ENCODE measurements around the gene MAD2L1BP.
"Not testable (repeated sequence)": the region's sequence is repeated elsewhere in the genome, so short reads cannot be mapped to it uniquely, and the experiment has no call there.

MAD2L1BP gene

DNA sequence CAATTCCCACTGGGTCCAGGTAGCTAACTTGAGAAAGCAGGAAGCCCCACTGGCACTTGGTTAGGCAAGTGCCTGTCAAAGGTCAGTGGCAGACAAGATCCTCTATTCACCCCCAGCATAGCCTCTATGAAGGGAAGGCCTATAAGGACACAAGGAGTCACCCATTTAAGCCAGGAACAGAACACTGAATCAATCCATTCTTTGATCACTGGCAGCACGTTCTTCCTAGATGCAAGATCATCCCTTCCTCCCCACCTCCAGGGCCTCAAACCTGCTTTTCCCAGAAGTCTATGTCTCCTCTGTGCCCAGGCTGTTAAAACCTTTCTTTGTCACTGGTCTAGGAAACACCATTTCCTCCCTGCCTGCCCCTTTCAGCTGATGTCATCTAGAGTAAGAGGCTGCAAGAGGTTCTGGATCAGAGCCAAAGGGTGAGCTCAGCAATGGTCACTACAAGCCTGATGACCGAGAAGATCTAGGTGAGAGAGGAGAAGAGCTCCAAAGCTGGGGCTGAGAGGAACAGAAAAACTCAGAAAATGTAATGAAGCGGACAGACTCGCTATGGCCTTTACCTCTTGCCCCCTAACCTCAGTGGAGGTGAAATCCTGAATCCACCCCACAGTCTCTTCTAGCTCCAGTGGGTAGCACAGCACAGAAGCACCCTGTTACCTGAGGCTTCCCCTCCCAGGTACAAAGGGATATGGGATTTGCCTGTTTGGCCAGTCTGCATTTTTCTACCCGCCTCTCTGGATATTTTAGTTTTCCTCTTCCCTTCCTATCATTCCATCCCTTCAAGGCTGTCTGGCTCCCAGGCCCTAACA lies 8.4 kb upstream of the MAD2L1BP start:
- peak; percentile 66 for DNase-seq

DNA sequence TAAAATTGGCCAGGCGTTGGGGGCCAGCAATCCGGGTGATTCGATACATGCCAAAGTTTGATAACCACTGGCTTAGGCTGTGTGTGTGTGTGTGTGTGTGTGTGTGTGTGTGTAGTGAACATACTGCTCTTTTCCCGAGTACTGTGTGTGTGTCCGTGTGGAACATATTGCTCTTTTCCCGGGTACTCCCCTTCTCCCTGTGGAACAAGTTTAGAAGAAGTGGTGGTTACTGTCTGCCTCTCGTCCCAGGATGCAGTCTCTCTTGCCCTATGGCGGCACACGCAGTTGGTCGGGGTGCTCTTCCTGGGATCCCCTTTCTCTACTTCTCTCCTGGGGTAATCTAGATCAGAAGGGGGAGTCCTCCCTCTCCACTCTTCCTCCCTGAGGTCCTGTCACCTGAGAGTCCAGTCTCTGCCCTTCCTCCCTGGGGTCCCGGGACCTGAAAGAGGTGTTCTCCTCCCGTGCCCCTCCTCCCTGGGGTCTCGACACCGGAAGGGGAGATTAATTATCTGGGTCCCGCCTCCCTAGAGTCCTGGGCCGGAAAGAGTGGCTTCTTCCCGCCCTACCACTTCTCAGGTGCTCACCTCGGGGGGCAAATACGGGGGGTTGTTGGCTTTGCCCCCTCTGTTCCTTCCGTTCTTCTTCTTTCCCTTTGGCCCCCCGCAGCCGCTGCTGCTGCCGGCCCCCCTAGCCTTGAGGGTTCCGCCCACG lies 7.1 kb upstream of the MAD2L1BP start:
- peak; percentile 20 for DNase-seq

DNA sequence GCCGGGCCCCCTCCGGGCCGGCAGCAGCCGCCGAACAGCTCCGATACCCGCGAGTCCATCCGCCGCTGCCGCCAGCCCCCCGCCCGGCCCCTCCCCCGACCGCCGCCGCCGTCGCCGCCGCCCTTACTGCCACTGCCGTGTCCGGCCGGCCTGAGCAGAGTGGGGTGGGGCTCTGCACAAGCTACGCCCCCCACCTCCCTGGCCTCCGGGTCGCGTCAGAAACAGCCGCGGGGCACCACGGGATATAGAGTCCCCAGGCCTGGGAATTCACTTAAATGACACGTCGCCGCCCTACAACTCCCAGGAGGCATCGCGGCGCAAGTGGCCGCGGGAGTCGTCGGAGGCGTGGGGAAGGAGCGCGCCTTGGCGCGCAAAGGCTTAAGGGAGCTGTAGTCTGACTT lies 6.5 kb upstream of the MAD2L1BP start, which contains the start of gene GTPBP2:
Gene GTPBP2, minus strand, starts transcription at position 161 of the 401 bp plus-strand sequence. Its CDS starts 102 bp downstream, at position 59.
- peak; percentile 98 for DNase-seq

DNA sequence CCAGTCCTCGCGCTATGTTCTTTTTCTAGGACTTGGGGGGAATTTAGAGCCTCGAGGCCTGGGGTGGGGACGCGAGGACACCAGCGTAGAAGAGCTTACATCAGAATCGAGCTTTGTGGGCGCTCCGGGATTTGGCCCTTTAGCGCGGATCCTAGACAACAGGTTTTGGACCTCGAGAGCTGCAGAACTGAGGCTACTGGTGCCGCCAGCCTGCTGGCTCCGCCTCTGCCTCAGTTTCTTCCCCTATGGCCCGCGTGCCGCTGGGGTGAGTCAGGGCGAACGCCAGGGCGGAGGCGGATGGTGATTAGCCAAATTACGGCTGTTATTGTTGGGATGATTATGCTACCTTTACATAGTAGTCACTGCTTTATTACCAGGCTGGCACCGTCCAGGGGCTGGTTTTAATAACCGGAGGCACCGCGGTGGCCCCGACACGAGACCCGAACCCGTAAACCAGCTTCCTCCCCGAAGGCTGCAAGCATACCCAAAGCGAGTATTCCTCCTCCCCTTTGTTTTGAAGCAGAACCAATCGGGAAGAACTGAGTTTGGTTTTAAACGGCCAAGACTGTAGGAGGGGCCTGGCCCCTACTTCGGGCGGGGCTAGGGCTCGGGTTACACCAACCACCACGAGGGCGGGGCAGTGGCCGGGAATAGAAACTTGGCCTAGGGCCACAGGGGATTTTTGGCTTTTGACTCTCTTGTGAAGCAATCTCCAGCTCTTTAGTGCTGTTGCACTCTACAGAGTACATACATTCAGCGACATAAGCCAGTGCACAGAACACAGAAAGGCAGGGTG lies 5.9 kb upstream of the MAD2L1BP start:
- DNase-seq: peak; percentile 94

DNA sequence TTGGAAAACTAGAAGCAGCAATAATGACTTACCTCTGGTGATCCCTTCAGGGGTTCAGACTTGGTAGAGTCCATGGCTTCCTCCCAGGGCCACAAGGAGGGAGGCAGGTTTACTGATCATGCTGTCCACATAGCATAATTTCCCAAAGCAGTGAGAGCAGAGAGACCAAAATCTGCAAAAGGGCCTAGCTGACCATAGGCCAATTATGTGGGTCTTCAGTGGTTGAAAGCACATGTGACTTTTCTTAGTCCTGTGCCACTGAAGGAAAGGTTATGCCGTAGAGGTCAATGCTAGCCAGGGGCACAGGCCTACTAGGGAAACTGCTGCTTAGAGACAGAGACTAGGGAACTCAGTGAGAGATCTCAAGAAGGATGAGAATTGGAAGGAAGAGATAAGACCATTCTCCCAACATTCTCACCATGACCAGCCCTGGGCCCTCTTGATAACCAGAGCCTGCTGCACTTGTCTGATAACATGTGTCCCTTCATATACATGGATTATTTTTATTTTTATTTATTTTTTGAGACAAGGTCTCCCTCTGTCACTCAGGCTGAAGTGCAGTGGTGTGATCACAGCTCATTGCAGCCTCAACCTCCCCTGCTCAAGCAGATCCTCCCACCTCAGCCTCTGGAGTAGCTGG lies 4.5 kb upstream of the MAD2L1BP start:
- DNase-seq: no peak

DNA sequence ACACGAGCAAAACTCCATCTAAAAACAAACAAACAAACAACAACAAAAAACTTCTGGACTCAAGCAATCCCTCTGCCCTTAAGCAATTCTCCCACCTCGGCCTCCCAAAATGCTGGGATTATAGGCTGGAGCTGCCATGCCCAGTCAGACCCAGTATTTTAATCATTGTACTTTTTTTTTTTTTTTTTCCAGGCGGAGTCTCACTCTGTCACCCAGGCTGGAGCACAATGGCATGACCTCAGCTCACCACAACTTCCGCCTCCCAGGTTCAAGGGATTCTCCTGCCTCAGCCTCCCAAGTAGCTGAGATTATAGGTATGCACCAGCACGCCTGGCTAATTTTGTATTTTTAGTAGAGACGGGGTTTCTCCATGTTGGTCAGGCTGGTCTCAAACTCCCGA lies 2.6 kb upstream of the MAD2L1BP start:
- not testable (repeated sequence) for DNase-seq

DNA sequence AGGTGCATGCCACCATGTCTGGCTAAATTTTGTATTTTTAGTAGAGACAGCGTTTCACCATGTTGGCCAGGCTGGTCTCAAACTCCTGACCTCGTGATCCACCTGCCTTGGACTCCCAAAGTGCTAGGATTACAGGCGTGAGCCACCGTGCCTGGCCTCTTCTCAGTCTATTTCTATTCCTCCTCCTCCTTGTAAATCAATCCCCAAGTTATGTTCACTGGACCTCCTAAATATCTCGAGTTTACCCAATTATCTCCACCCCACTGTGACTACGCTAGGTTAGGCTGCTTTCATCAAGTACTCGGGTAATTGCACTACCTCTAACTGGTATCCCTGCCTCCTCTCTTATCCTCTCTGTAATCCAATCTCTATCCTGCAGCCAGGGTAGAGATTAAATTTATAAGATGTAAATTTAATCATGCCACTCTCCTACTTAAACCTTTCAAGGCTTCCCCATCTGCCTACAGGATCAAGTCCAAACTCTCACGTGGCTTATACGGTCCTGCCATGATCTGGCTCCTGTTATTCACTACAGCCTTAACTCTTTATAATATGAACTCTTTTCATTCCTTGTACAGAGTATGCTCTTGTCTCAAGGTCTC lies 837 bp upstream of the MAD2L1BP start:
- no peak for DNase-seq

DNA sequence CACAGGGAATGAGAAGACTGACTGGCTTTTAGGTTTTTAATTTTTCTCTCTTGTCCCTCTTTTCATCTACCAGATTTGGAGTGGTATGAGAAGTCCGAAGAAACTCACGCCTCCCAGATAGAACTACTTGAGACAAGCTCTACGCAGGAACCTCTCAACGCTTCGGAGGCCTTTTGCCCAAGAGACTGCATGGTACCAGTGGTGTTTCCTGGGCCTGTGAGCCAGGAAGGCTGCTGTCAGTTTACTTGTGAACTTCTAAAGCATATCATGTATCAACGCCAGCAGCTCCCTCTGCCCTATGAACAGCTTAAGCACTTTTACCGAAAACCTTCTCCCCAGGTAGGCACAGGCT lies 644 bp downstream of the MAD2L1BP start:
- no peak for DNase-seq

DNA sequence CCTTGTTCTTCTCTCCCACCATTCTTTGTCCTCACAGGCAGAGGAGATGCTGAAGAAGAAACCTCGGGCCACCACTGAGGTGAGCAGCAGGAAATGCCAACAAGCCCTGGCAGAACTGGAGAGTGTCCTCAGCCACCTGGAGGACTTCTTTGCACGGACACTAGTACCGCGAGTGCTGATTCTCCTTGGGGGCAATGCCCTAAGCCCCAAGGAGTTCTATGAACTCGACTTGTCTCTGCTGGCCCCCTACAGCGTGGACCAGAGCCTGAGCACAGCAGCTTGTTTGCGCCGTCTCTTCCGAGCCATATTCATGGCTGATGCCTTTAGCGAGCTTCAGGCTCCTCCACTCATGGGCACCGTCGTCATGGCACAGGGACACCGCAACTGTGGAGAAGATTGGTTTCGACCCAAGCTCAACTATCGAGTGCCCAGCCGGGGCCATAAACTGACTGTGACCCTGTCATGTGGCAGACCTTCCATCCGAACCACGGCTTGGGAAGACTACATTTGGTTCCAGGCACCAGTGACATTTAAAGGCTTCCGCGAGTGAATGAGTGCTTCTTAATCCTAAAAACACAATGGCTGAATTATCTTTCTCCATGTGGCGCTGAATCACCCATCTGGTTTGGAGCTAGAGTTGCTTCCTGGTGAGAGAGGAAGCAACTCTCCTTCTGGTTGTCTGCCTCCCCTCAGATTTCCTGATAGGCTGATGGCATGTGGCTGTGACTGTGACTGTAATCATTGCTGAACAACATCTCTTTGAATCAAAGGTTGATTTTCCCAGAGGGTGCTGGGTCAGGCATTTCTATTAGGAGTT lies 4.6 kb downstream of the MAD2L1BP start:
- no peak for DNase-seq

DNA sequence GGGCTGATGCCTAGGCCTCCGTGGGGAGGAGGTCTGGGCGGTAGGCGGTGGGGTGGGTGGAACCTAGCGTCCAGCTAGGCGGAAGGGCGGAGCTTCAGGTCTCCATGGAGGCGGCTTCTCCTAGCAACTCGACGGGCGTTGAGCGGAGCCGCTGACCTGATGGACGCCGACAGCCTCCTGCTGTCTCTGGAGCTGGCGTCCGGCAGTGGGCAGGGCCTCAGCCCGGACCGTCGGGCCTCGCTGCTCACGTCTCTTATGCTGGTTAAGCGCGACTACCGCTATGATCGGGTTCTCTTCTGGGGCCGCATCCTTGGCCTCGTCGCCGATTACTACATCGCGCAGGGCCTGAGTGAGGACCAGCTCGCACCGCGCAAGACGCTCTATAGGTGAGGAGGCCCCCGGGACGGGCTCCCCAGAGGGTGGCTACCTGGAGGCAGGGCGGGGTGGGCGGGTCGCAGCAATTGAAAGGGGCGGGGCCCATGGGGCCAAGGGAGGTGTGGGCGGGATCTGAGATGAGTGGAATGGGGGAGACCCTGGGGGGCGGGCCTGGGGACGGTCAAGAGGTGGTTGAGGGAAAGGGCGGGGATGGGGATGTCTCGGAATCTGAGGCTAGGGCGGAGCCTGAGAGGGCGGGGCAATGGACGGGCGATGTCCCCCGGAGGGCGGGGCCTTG lies 9.4 kb downstream of the MAD2L1BP start, which contains the start of gene RSPH9:
Gene RSPH9, plus strand, starts transcription at position 97 of the 673 bp plus-strand sequence. Its CDS starts 63 bp downstream, at position 160.
- DNase-seq: peak; percentile 63

DNA sequence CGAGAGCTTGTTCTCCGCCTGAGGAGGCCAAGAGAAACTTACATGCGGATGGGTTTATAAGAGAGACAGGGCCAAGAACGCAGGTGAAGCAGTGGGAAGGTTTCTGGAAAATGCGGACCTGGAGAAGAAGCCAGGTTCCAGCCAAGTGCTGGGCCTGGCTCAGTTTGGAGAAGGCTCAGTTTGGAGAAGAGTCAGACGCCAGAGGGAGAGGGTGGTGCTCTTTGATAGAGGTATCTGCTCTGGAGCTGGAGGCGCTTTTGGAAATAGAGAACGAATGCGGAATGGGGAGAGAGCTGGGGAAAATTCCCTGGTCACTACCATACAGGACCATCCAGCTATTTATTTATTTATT lies 9.9 kb downstream of the MAD2L1BP start:
- no peak for DNase-seq

DNA sequence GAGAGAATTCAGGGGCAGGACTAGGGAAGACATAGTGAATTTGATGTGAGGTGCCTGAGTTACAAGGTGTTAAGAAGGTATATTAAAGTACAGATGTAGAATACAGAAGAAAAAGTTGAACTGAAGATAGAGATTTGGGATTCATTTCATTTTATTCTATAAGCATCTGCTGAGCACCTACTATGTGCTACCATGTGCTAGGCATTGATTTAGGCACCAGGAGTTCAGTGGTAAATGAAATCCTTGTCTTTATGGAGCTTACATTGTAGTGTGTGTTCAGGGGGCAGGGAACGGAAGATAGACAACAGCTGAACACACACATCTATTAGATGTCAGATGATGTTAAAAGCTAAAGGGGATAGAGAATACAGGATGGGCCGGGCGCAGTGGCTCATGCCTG lies 12.0 kb downstream of the MAD2L1BP start:
- no peak for DNase-seq

DNA sequence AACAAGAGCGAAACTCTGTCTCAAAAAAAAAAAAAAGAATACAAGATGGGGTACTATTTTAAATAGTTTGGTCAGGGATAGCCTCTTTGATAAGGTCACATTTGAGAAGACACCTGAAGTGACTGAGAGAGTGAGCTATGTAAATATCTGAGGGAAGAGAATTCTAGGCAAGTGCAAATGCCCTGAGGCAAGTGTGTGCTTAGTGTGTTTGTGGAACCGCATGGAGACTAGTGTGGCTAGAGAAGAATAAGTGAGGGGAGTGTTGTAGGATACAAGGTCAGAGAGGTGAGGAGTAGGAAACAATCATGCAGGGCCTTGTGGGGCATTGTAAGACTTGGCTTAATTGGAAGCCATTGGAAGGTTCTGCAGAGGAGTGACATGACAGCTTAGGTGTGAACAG lies 12.6 kb downstream of the MAD2L1BP start:
- DNase-seq: no peak

DNA sequence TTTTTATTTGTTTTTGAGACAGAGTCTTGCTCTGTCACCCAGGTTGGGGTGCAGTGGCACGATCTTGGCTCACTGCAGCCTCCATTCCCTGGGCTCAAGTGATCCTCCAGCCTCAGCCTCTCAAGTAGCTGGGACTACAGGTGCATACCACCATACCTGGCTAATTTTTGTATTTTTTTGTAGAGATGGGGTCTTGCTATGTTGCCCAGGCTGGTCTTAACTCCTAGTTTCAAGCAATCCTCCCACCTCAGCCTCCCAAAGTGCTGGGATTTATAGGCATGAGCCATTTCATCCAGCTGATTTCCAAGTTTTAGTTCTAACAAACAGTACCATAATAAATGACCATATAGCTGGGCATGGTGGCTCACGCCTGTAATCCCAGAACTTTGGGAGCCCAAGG lies 17.2 kb downstream of the MAD2L1BP start:
- not testable (repeated sequence) for DNase-seq

DNA sequence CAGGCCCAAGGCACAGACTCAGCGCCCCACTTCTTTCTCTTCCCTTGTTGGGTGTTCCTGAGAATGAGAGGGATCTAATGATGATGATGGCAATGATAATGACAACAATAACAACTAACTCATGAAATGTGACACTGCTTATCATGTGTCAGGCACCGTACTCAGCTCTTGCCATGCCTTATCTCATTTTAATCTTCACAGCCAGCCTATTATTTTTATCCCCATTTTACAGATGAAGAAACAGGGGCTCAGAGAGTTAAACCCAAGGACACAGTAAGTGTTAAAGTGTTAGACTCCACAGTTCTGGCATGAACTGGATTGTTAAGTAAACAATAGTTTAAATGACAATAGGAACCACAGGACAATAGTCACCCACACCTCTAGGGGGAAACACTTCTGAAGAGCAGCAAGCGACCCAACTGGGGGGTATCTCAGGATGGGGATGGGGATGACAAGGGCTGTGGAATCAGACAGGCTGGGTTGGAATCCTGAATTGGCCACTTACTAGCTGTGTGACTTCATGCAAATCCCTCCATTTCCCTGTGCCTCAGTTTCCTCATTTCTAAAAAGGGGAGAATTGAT lies 21.7 kb downstream of the MAD2L1BP start:
- DNase-seq: no peak

DNA sequence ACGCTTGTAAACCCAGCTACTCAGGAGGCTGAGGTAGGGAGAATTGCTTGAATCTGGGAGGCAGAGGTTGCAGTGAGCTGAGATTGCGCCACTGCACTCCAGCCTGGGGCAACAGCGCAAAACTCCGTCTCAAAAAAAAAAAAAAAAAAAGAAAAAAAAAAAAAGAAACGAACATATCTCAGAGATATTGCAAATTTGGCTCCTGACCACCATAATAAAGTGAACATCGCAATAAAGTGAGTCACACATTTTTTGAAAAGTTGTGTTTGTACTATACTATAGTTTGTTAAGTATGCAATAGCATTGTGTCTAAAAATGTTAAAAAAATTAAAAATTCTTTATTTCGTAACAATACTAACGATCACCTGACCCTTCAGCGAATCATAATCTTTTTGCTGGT lies 22.5 kb downstream of the MAD2L1BP start:
- no peak for DNase-seq

DNA sequence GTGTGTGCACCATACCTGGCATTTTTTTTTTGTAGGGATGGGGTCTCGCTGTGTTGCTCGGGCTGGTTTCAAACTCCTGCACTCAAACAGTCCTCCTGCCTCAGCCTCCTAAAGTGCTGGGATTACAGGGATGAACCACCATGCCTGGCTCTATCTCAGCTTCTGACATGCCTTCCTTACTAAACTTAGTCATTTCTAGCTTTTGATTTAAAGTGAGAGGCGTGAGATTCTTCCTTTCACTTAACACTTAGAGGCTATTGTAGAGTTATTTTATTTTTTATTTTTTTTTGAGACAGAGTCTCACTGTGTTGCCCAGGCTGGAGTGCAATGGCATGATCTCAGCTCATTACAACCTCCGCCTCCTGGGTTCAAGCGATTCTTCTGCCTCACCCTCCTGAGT lies 27.3 kb downstream of the MAD2L1BP start:
- not testable (repeated sequence) for DNase-seq

DNA sequence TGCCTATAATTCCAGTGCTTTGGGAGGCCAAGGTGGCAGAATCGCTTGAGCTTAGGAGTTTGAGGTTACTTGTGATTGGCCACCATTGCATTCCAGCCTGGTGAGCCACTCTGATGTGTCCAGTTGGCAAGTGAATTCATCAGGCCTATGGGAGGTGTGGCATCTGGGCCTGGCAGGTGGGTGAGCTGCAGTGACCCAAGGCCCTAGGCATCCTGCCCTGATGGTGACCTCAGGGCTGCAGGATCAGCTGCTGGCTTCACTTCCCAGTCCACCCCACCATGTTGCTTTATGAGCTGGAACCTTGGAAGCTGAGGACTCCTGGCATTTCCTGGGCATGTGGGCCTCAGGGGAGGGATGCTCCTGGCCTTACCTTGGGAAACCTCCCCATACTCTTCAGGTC lies 29.7 kb downstream of the MAD2L1BP start:
- DNase-seq: peak; percentile 21

DNA sequence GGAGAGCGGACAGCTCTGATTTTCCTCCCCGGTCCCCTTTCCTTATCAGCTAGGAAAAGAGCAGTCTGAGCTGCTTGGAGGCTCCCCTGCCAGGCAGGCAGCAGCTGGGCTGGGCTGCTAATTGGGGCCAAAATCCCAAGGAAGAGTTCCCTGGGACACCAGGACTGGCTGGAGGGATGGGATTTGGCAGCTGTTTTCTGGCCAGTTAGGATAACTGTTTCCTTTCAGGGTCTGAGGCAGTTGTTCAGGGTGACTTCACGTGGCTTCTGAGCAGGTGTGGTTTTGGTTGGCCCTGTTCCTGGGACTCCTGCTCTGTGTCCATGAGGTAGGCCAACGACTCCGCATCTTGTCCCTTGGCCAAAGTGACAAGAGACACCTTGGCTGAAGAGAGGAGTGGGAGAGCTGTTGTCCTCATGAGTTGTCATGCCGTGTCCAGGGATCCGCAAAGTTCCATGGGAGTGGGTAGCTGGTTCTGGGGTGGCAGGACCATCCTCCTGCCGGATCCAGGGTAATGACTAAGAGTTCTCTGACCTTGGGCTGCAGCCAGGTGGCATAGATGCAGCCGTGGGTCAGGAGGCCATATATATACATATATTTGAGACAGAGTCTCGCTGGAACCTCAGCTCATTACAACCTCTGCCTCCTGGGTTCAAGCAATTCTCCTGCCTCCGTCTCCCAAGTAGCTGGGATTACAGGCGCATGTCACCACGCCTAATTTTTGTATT lies 30.7 kb downstream of the MAD2L1BP start:
- no peak for DNase-seq
